ENCODE data around the gene YWHAE.

DNA sequence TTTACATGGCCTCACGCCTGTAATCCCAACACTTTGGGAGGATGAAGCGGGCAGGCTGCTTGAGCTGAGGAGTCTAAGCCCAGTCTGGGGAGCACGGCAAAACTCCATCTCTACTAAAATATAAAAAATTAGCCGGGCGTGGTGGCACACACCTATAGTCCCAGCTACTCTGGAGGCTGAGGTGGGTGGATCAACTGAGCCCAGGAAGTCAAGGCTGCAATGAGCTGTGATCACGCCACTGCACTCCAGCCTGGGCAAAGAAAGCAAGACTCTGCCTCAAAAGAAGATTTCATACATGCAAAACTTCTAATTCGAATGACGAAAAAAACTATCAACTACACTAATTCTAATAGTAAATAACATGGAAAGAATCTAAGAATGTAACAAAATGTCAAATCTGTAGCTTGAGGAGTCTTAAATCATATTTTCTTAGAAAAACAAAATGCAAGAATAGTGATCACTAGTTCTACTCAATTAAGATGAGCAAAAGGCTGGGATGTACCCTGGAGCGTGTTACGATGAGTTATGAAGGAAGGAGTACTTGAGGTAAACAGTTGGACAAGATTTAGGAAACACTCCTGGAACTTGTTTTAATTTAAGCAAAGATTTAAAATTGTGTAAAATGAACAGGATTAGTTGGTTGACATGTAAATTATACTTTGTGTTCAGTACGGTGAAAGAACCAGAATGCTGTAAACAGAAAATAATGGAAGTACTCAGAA, 20.7 kb downstream of the YWHAE start:
- no peak for TF ChIP-seq CTCF (IDR thresholded peaks at IDR 0.05)
- no peak for TF ChIP-seq ZFX (IDR thresholded peaks at IDR 0.05; ENCODE audit: borderline replicate concordance)
